Spleen (tissue), 11 donors: ENCODE measurements around the gene TMEM132C. TPM values are rescaled to one million over a fixed set of nuclear protein-coding genes. Genes with fewer than 3 reads are reported as not detected.

ENCODE experiments used
- DNase-seq: peaks from one replicate; pipeline ENCODE4 v3.0.0-alpha.2; 2020
- H3K27ac ChIP-seq, 8 donors: fragments of 200-600 bp; sonication (generic) in 7 of 8; 1 replicate in 4 of 8; 2 replicates in 4 of 8; pipeline versions ENCODE4 v1.5.0 to v1.8.0; 2016 to 2021; ENCODE audit warnings: inconsistent platforms in 4 of 8, mild to moderate bottlenecking in 4 of 8, moderate library complexity in 1 of 8
- H3K27me3 ChIP-seq, 7 donors: fragments of 200-600 bp; sonication (generic) in 6 of 7; replicated peaks in 1 of 7; 1 replicate in 4 of 7; 2 replicates in 3 of 7; pipeline versions ENCODE4 v1.5.0 to v1.8.0; 2016 to 2021; ENCODE audit warnings: inconsistent platforms in 3 of 7, mild to moderate bottlenecking in 1 of 7
- H3K36me3 ChIP-seq, 6 donors: fragments of 200-600 bp; sonication (generic) in 5 of 6; 1 replicate in 4 of 6; 2 replicates in 2 of 6; pipeline versions ENCODE4 v1.5.0 to v1.8.0; 2016 to 2021; ENCODE audit warnings: inconsistent platforms in 2 of 6
- H3K4me1 ChIP-seq, 6 donors: fragments of 200-600 bp; sonication (generic) in 5 of 6; 1 replicate in 3 of 6; 2 replicates in 3 of 6; pipeline versions ENCODE4 v1.5.0 to v1.8.0; 2016 to 2021; ENCODE audit warnings: inconsistent platforms in 3 of 6
- H3K4me3 ChIP-seq, 8 donors: fragments of 200-600 bp; sonication (generic) in 7 of 8; 1 replicate in 4 of 8; 2 replicates in 4 of 8; pipeline versions ENCODE4 v1.5.0 to v1.8.0; 2016 to 2021; ENCODE audit warnings: inconsistent platforms in 4 of 8, mild to moderate bottlenecking in 4 of 8, moderate library complexity in 2 of 8
- H3K9me3 ChIP-seq, 8 donors: fragments of 200-600 bp; sonication (generic) in 7 of 8; 1 replicate in 4 of 8; 2 replicates in 4 of 8; pipeline versions ENCODE4 v1.5.0 to v1.8.0; 2016 to 2021; ENCODE audit warnings: inconsistent platforms in 4 of 8
- CTCF ChIP-seq, 11 experiments: fragments of 200-600 bp in 7 of 11; fragments of 450-650 bp in 4 of 11; sonication (generic) in 4 of 11; IDR thresholded peaks in 8 of 11; conservative IDR thresholded peaks in 3 of 11; 1 replicate in 7 of 11; 2 replicates in 4 of 11; pipeline versions ENCODE4 v1.4.0 to v1.8.0; 2016 to 2021; ENCODE audit warnings: antibody characterized with exemption in 11 of 11, inconsistent platforms in 4 of 11, mild to moderate bottlenecking in 1 of 11
- POLR2A ChIP-seq, 3 donors: fragments of 450-650 bp; IDR thresholded peaks; one replicate each; pipeline ENCODE4 v1.5.1; 2017; ENCODE audit warnings: antibody characterized with exemption in 3 of 3, mild to moderate bottlenecking in 1 of 3
- POLR2AphosphoS5 ChIP-seq, 3 donors: sonication (generic); formaldehyde crosslinking; IDR thresholded peaks; one replicate each; pipeline ENCODE4 v1.5.1; 2017; ENCODE audit warnings: antibody characterized with exemption in 3 of 3
- WGBS, 5 donors: extraction: QIAGEN DNeasy Blood & Tissue Kit in 3 of 5; methylation state at CpG; one replicate each; pipeline versions ENCODE4 v1.1.5 to v1.1.7; 2013 to 2018; 5-methylcytosine and 5-hydroxymethylcytosine counted together
- intact Hi-C: fragments of 100-400 bp; cut with DNase I; formaldehyde crosslinking; loops from one replicate; pipeline ENCODE4 v1.15.0; 2023; ENCODE audit warnings: low total_unique reads
- polyA plus RNA-seq, 3 donors: library from polyadenylated mRNA; stranded (reverse); fragments of 200-250 nt; gene quantifications; one replicate each; pipeline ENCODE4 v1.2.1, GENCODE V29; 2013
- total RNA-seq, 7 donors: library from RNA; depleted of rRNA in 3 of 7; stranded (reverse); fragments of >200 nt in 3 of 7; fragmentation: NEBNext Ultra II Directional in 4 of 7; extraction: Animal tissue kit (Norgen Biotek cat#: 25700) in 4 of 7; gene quantifications; one replicate each; pipeline versions ENCODE4 v1.1.0 to v1.2.1, GENCODE V29; 2016 to 2021
- donor health status: healthy with polysubstance abuse.
- donor health status: DM: no; HTN: no; CAD: no; lungs with moderate emphysema.
- donor health status: DM: no; HTN: no; CAD: no.
- donor health status: Bipolar disorder and iron deficiency.
- donor health status: healthy.
- donor health status: DM: no; HTN: no; CAD: no.
- donor health status: DM: yes; HTN: yes; CAD: no.

Gene TMEM132C
- total and polyA plus RNA-seq, 10 donors: 0.08 to 0.83 (median 0.25) TPM; not detected in 4

- WGBS, 5 donors: 74 to 86% (median 81%) methylated on average over 2 of the region's 2 CpGs
- peaks cover 0 to under 1% (median 0%) of the 10 kb centered on the region in 7 donors for H3K27me3 ChIP-seq
- no peaks in the 10 kb centered on the region for H3K36me3 ChIP-seq
- no peak for DNase-seq
- H3K27ac ChIP-seq: no peak overlapping the region
- peaks cover 0 to 19% (median 4%) of the 10 kb centered on the region in 8 donors for H3K9me3 ChIP-seq
- H3K4me3 ChIP-seq: no peak overlapping the region
- no peak for TF ChIP-seq POLR2AphosphoS5 (IDR thresholded peaks at IDR 0.05)
- no peak for TF ChIP-seq POLR2A (IDR thresholded peaks at IDR 0.05)
- no peak for TF ChIP-seq CTCF (IDR thresholded peaks at IDR 0.05 in 8 of 11, conservative IDR thresholded peaks at IDR 0.05 in 3 of 11)
- intact Hi-C loops: no loop called here
- H3K4me1 ChIP-seq: no peaks in the 10 kb centered on the region
Measured at GRCh38 chr12:128307791-128308190, 40.8 kb downstream of the TMEM132C start.

- peaks cover 0 to 7% (median 0%) of the 10 kb centered on the region in 8 donors for H3K9me3 ChIP-seq
- peaks cover 0 to 18% (median 0%) of the 10 kb centered on the region in 7 donors for H3K27me3 ChIP-seq
- intact Hi-C loops: no loop called here
- 50 to 83% (median 63%) methylated on average over 2 of the region's 2 CpGs for WGBS, 5 donors
- DNase-seq: no peak
- TF ChIP-seq POLR2AphosphoS5 (IDR thresholded peaks at IDR 0.05): no peak
- no peak for TF ChIP-seq CTCF (IDR thresholded peaks at IDR 0.05 in 8 of 11, conservative IDR thresholded peaks at IDR 0.05 in 3 of 11)
- TF ChIP-seq POLR2A (IDR thresholded peaks at IDR 0.05): no peak
- no peaks in the 10 kb centered on the region for H3K36me3 ChIP-seq
- H3K27ac ChIP-seq: no peak overlapping the region
- H3K4me1 ChIP-seq: no peaks in the 10 kb centered on the region
- no peak overlapping the region for H3K4me3 ChIP-seq
Measured at GRCh38 chr12:128312661-128313060, 45.7 kb downstream of the TMEM132C start.

- intact Hi-C loops: no loop called here
Measured at GRCh38 chr12:128313931-128314330, 47.0 kb downstream of the TMEM132C start.

GRCh38 chr12:128314611-128315010 is 47.6 kb downstream of the TMEM132C start:
- H3K4me3 ChIP-seq: no peak overlapping the region
- no peaks in the 10 kb centered on the region for H3K36me3 ChIP-seq
- DNase-seq: no peak
- intact Hi-C loops: no loop called here
- H3K27me3 ChIP-seq: peaks cover 0 to 18% (median 0%) of the 10 kb centered on the region in 7 donors
- no peaks in the 10 kb centered on the region for H3K4me1 ChIP-seq
- peaks cover 0 to 7% (median 0%) of the 10 kb centered on the region in 8 donors for H3K9me3 ChIP-seq
- WGBS, 5 donors: 69 to 77% (median 73%) methylated on average over 3 of the region's 3 CpGs
- no peak for TF ChIP-seq CTCF (IDR thresholded peaks at IDR 0.05 in 8 of 11, conservative IDR thresholded peaks at IDR 0.05 in 3 of 11)
- TF ChIP-seq POLR2AphosphoS5 (IDR thresholded peaks at IDR 0.05): no peak
- no peak for TF ChIP-seq POLR2A (IDR thresholded peaks at IDR 0.05)
- H3K27ac ChIP-seq: no peak overlapping the region

More at GRCh38 chr12:128313931-128314330, 47.0 kb downstream of the TMEM132C start:
- Histone ChIP-seq H3K36me3 (no peaks in the 10 kb centered on the region), H3K27me3 (peaks cover 0 to 18% (median 0%) of the 10 kb centered on the region in 7 donors), H3K4me1 (no peaks in the 10 kb centered on the region), H3K4me3 (no peak overlapping the region), H3K9me3 (peaks cover 0 to 7% (median 0%) of the 10 kb centered on the region in 8 donors), H3K27ac (no peak overlapping the region)
- TF ChIP-seq CTCF (IDR thresholded peaks at IDR 0.05 in 8 of 11, conservative IDR thresholded peaks at IDR 0.05 in 3 of 11) (no peak), POLR2A (IDR thresholded peaks at IDR 0.05) (no peak), POLR2AphosphoS5 (IDR thresholded peaks at IDR 0.05) (no peak)
- no peak for DNase-seq
- WGBS, 5 donors: 31 to 58% (median 45%) methylated on average over 2 of the region's 2 CpGs
